ENCODE measurements around the gene ATP9B.
"Not testable (repeated sequence)": the region's sequence is repeated elsewhere in the genome, so short reads cannot be mapped to it uniquely, and the experiment has no call there.

Gene ATP9B

DNA sequence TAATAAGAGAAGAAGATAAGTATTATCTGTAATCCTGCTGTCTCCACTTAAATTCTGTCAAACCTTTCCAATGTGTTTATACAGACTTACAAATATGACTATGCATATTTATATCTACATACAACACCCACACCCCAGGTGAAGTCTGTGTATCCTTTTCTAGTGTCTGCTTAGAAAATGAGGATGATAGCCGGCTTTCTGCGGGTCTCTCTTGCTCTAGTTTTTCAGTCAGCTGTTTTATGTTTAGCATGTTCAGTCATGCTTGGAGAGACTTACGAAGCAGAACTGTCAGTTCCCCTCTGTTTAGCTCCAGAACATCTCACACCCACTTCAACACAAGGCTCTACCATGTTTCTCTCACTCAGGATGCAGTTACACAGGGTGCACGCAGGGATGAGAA is 189.3 kb downstream of the ATP9B start:
- TF ChIP-seq, protein P1, sequence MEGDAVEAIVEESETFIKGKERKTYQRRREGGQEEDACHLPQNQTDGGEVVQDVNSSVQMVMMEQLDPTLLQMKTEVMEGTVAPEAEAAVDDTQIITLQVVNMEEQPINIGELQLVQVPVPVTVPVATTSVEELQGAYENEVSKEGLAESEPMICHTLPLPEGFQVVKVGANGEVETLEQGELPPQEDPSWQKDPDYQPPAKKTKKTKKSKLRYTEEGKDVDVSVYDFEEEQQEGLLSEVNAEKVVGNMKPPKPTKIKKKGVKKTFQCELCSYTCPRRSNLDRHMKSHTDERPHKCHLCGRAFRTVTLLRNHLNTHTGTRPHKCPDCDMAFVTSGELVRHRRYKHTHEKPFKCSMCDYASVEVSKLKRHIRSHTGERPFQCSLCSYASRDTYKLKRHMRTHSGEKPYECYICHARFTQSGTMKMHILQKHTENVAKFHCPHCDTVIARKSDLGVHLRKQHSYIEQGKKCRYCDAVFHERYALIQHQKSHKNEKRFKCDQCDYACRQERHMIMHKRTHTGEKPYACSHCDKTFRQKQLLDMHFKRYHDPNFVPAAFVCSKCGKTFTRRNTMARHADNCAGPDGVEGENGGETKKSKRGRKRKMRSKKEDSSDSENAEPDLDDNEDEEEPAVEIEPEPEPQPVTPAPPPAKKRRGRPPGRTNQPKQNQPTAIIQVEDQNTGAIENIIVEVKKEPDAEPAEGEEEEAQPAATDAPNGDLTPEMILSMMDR (conservative IDR thresholded peaks at IDR 0.05; ENCODE audit: low read depth): no peak
- CTCF ChIA-PET: no interaction called here
- H3K27ac ChIP-seq: no peak overlapping the region
- DNase-seq (ENCODE audit: low spot score): no peak
- POLR2A ChIA-PET (ENCODE audit: low non-redundant PET): no interaction called here

DNA sequence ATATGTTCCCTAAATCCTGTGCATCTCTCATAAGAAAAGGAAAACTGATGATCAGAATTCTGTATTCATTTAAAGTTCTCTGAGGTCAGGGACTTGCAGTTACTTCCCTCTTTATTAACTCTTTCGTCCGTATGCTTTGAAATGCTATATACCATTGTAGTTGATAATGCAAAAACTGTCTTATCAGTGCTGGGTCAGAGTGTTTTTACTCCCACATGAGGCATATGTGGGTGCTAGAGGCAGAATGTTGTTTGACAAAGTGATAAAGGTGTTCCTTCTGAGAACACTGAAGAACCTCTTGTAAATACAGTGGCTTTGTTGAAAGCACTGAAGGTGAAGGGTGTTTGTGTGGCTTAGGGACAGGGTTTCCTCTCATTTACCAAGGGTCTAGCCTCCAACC is 190.0 kb downstream of the ATP9B start:
- no peak for DNase-seq (ENCODE audit: low spot score)
- ChIA-PET CTCF (no interaction called here), POLR2A (ENCODE audit: low non-redundant PET) (no interaction called here)
- H3K27ac ChIP-seq: no peak overlapping the region
- TF ChIP-seq, protein P1 (conservative IDR thresholded peaks at IDR 0.05; ENCODE audit: low read depth): no peak

DNA sequence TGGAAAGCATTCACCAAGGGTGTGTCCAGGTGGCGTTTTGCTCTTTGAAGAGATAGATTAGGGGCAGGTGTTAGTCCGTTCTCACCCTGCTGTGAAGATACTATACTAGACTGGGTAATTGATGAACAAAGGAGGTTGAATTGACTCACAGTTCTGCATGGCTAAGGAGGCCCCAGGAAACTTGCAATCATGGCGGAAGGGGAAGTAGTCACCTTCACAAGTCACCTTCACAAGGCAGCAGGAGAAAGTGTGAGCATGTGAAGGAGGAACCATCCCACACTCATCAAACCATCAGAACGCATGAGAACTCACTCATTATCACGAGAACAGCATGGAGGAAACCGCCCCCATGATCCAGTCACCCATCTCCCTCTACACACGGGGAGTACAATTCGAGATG is 190.8 kb downstream of the ATP9B start:
- TF ChIP-seq, protein P1 (conservative IDR thresholded peaks at IDR 0.05; ENCODE audit: low read depth): no peak
- DNase-seq (ENCODE audit: low spot score): no peak
- CTCF ChIA-PET: no interaction called here
- no peak overlapping the region for H3K27ac ChIP-seq
- POLR2A ChIA-PET (ENCODE audit: low non-redundant PET): no interaction called here

DNA sequence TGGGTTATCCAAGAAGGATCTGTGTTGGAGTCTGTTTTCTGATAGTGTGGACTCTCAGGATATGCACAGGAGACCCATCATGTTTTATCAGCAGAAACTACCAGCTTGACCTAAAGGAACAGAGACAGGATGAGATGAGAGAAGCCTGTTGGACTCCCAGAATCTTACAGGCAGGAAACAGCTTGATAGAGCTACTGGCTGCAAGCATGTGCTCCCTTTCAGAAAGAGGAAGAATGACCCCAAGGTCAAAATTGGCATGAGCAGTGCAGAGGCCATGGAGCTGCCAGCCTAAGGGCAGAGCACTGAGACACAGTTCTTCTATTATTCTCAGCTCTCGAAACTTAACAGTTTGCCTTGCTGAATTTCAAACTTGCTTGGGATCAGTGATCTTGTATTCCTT is 191.3 kb downstream of the ATP9B start:
- H3K27ac ChIP-seq: no peak overlapping the region
- DNase-seq (ENCODE audit: low spot score): no peak
- ChIA-PET POLR2A (ENCODE audit: low non-redundant PET) (no interaction called here), CTCF (no interaction called here)
- TF ChIP-seq, protein P1 (conservative IDR thresholded peaks at IDR 0.05; ENCODE audit: low read depth): no peak

DNA sequence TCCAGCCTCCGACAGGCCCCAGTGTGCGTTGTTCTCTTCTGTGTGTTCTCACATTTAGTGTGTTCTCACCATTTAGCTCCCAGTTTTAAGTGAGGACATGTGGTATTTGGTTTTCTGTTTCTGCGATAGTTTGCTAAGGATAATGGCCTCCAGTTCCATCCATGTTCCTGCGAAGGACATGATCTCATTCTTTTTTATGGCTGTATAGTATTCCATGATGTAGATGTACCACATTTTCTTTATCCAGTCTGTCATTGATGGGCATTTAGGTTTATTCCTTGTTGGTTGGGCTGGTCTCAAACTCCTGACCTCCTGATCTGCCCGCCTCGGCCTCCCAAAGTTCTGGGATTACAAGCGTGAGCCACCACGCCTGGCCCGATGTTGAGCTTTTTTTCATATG is 195.9 kb downstream of the ATP9B start:
- DNase-seq (ENCODE audit: low spot score); H3K27ac ChIP-seq; POLR2A ChIA-PET (ENCODE audit: low non-redundant PET): not testable (repeated sequence)
- CTCF ChIA-PET: interaction anchor here (0.7 kb wide), 1 partner anchor 1069 kb away, joined by 3 read pairs; no protein-coding TSS in a partner anchor

DNA sequence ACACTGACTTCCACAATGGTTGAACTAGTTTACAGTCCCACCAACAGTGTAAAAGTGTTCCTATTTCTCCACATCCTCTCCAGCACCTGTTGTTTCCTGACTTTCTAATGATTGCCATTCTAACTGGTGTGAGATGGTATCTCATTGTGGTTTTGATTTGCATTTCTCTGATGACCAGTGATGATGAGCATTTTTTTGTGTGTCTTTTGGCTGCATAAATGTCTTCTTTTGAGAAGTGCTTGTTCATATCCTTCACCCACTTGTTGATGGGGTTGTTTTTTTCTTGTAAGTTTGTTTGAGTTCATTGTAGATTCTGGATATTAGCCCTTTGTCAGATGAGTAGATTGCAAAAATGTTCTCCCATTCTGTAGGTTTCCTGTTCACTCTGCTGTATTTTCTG is 202.6 kb downstream of the ATP9B start:
- POLR2A ChIA-PET (ENCODE audit: low non-redundant PET); DNase-seq (ENCODE audit: low spot score); CTCF ChIA-PET; H3K27ac ChIP-seq: not testable (repeated sequence)

DNA sequence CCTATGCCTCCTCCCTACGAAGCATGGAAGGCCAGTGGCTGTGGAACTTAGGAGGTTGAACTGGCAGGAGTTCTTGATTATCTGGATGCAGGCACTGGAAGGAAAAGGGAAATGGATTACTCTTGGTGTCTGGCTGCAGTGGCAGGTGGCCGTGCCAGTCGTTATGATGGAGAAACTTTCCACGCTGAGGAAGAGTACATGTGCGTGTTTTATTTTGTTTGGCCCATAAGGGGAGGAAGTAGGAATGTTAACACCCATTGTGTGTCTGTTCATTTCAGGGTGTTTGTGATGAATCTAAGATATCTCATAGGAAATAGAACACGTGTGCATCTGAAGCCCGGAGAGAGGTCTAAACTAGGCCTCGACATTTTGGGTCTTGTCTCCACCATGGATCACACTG is 203.7 kb downstream of the ATP9B start:
- ChIA-PET CTCF (no interaction called here), POLR2A (ENCODE audit: low non-redundant PET) (no interaction called here)
- no peak for DNase-seq (ENCODE audit: low spot score)
- TF ChIP-seq, protein P1 (conservative IDR thresholded peaks at IDR 0.05; ENCODE audit: low read depth): no peak
- no peak overlapping the region for H3K27ac ChIP-seq

DNA sequence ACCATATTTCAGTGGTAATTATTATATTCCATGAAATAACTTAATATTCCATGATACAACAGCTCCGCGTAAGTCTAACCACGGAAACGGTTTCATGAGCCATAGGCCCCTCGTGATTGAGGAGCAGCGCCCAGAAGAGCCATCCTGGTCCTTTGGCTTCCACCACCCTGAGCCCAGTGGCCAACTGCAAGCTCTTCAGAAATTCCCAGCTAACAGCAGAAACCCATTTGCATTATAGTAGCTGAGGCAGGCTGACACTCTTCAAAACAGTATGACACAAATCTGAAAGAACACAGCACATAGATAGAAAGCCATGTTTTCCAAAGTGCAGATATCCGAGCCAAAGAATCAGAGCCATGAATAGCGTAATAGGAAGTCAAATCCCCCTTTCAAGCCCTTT is 205.6 kb downstream of the ATP9B start:
- H3K27ac ChIP-seq: no peak overlapping the region
- TF ChIP-seq, protein P1 (conservative IDR thresholded peaks at IDR 0.05; ENCODE audit: low read depth): no peak
- ChIA-PET POLR2A (ENCODE audit: low non-redundant PET) (no interaction called here), CTCF (no interaction called here)
- no peak for DNase-seq (ENCODE audit: low spot score)

Measured in RWPE1 (cell line).